Esophagus muscularis mucosa (tissue), 4 donors: ENCODE results near the gene MAP2. TPM values are rescaled to one million over a fixed set of nuclear protein-coding genes. Genes with fewer than 3 reads are reported as not detected.

ENCODE experiments used
- DNase-seq: peaks from one replicate; pipeline ENCODE4 v3.0.0-alpha.2; 2017; ENCODE audit errors: extremely low spot score
- H3K27ac ChIP-seq, 4 donors: fragments of 200-600 bp; sonication (generic); replicated peaks in 1 of 4; 1 replicate in 3 of 4; 2 replicates in 1 of 4; pipeline ENCODE4 v1.5.1; 2016 to 2019; ENCODE audit warnings: mild to moderate bottlenecking in 1 of 4
- H3K27me3 ChIP-seq, 4 donors: fragments of 200-600 bp; sonication (generic); one replicate each; pipeline versions ENCODE4 v1.5.1 to v1.6.0; 2016 to 2019
- H3K36me3 ChIP-seq, 4 donors: fragments of 200-600 bp; sonication (generic); one replicate each; pipeline ENCODE4 v1.5.1; 2016 to 2019
- H3K4me1 ChIP-seq, 4 donors: fragments of 200-600 bp; sonication (generic); one replicate each; pipeline ENCODE4 v1.5.1; 2016 to 2019
- H3K4me3 ChIP-seq, 4 donors: fragments of 200-600 bp; sonication (generic); 1 replicate in 2 of 4; 2 replicates in 2 of 4; pipeline ENCODE4 v1.5.1; 2016 to 2019; ENCODE audit warnings: mild to moderate bottlenecking in 4 of 4, moderate library complexity in 1 of 4
- H3K9me3 ChIP-seq, 4 donors: fragments of 200-600 bp; sonication (generic); 1 replicate in 3 of 4; 2 replicates in 1 of 4; pipeline ENCODE4 v1.5.1; 2016 to 2019
- CTCF ChIP-seq, 3 experiments: fragments of 200-600 bp in 2 of 3; fragments of 450-650 bp in 1 of 3; sonication (generic) in 2 of 3; IDR thresholded peaks; one replicate each; pipeline ENCODE4 v1.5.1; 2017 to 2019; ENCODE audit warnings: antibody characterized with exemption in 3 of 3, mild to moderate bottlenecking in 2 of 3, moderate library complexity in 1 of 3
- EP300 ChIP-seq: sonication (generic); formaldehyde crosslinking; IDR thresholded peaks from one replicate; pipeline ENCODE4 v1.6.1; 2017; ENCODE audit warnings: antibody characterized with exemption
- POLR2A ChIP-seq: fragments of 450-650 bp; IDR thresholded peaks from one replicate; pipeline ENCODE4 v1.6.1; 2017; ENCODE audit warnings: antibody characterized with exemption, moderate library complexity, mild to moderate bottlenecking, low read depth
- POLR2AphosphoS5 ChIP-seq, 2 donors: sonication (generic); formaldehyde crosslinking; IDR thresholded peaks; one replicate each; pipeline ENCODE4 v1.6.1; 2017; ENCODE audit warnings: antibody characterized with exemption in 2 of 2
- WGBS: methylation state at CpG from one replicate; pipeline ENCODE4 v1.1.5; 2018; 5-methylcytosine and 5-hydroxymethylcytosine counted together
- intact Hi-C: fragments of 100-400 bp; cut with DNase I; formaldehyde crosslinking; loops from one replicate; pipeline ENCODE4 v1.15.1; 2023
- total RNA-seq, 4 donors: library from RNA; depleted of rRNA; stranded (reverse); fragments of >200 nt; gene quantifications; one replicate each; pipeline versions ENCODE4 v1.1.0 to v1.2.1, GENCODE V29; 2016

MAP2 gene
- total RNA-seq, 4 donors from 2014 or later, result 11.1 to 62.6 (median 47.0) TPM

- no peak overlapping the region for H3K27ac ChIP-seq
- H3K36me3 ChIP-seq, result no peaks in the 10 kb centered on the region
- no peak for TF ChIP-seq POLR2A
- TF ChIP-seq POLR2AphosphoS5 (IDR thresholded peaks at IDR 0.05), result no peak
- TF ChIP-seq CTCF (IDR thresholded peaks at IDR 0.05), result no peak
- TF ChIP-seq EP300, result no peak
- no peak for DNase-seq
- H3K9me3 ChIP-seq, result no peaks in the 10 kb centered on the region
- H3K27me3 ChIP-seq, result no peaks in the 10 kb centered on the region
- no peak overlapping the region for H3K4me3 ChIP-seq
- H3K4me1 ChIP-seq, result peaks cover 0 to 10% (median 0%) of the 10 kb centered on the region in 4 donors
- intact Hi-C loops, result no loop called here
- WGBS, result 92% methylated on average over 2 of the region's 2 CpGs
Observed at GRCh38 chr2:209470466-209470865, 46.6 kb downstream of the MAP2 start.

GRCh38 chr2:209471037-209471436 is 47.2 kb downstream of the MAP2 start:
- no peak overlapping the region for H3K4me3 ChIP-seq
- no peaks in the 10 kb centered on the region for H3K36me3 ChIP-seq
- TF ChIP-seq CTCF (IDR thresholded peaks at IDR 0.05) (no peak), POLR2A (no peak), EP300 (no peak), POLR2AphosphoS5 (IDR thresholded peaks at IDR 0.05) (no peak)
- no peaks in the 10 kb centered on the region for H3K9me3 ChIP-seq
- intact Hi-C loops, result no loop called here
- peaks cover 0 to 10% (median 1%) of the 10 kb centered on the region in 4 donors for H3K4me1 ChIP-seq
- H3K27ac ChIP-seq, result no peak overlapping the region
- H3K27me3 ChIP-seq, result no peaks in the 10 kb centered on the region
- DNase-seq, result no peak

GRCh38 chr2:209472112-209472832 is 48.4 kb downstream of the MAP2 start:
- DNase-seq, result no peak
- intact Hi-C loops, result no loop called here
- 49% methylated on average over 4 of the region's 4 CpGs for WGBS
- Histone ChIP-seq H3K4me3 (no peak overlapping the region), H3K9me3 (no peaks in the 10 kb centered on the region), H3K4me1 (peaks cover 0 to 12% (median 5%) of the 10 kb centered on the region in 4 donors), H3K36me3 (no peaks in the 10 kb centered on the region), H3K27ac (no peak overlapping the region), H3K27me3 (no peaks in the 10 kb centered on the region)
- TF ChIP-seq CTCF (IDR thresholded peaks at IDR 0.05), result no peak
- TF ChIP-seq POLR2AphosphoS5 (IDR thresholded peaks at IDR 0.05), result no peak
- no peak for TF ChIP-seq POLR2A
- TF ChIP-seq EP300, result no peak

- TF ChIP-seq POLR2A (no peak), EP300 (no peak), CTCF (IDR thresholded peaks at IDR 0.05) (no peak), POLR2AphosphoS5 (IDR thresholded peaks at IDR 0.05) (no peak)
- intact Hi-C loops, result no loop called here
- no peak for DNase-seq
- Histone ChIP-seq H3K36me3 (no peaks in the 10 kb centered on the region), H3K27me3 (no peaks in the 10 kb centered on the region), H3K9me3 (no peaks in the 10 kb centered on the region), H3K4me3 (no peak overlapping the region), H3K27ac (no peak overlapping the region), H3K4me1 (peaks cover 0 to 12% (median 5%) of the 10 kb centered on the region in 4 donors)
- WGBS, result 87% methylated on average over 2 of the region's 2 CpGs
Observed at GRCh38 chr2:209472871-209473270, 49.0 kb downstream of the MAP2 start.
